HTR-8/SVneo (cell line): Measurements from ENCODE around the gene RNLS.

Experiments
- DNase-seq: peaks from one replicate; pipeline ENCODE4 v3.0.0; 2011; ENCODE audit warnings: low spot score, mixed read lengths; ENCODE audit not compliant: insufficient read length
- FAIRE-seq: peaks from 2 replicates; lab custom pipeline; 2011; peaks lifted over from hg19 to GRCh38; lab: Jason Lieb, UNC

RNLS gene

GRCh38 chr10:88582806-88583583, at the start of gene RNLS:
Gene RNLS (minus strand): TSS chr10:88583318.
- peak; percentile 12 for DNase-seq

GRCh38 chr10:88624840-88625239, 41.7 kb upstream of the RNLS start:
- DNase-seq (no peak), FAIRE-seq (no peak)

More at GRCh38 chr10:88582806-88583583, at the start of gene RNLS:
- no peak for FAIRE-seq

GRCh38 chr10:88623835-88624234, 40.7 kb upstream of the RNLS start:
- DNase-seq = no peak
- no peak for FAIRE-seq

GRCh38 chr10:88620441-88620840, 37.3 kb upstream of the RNLS start:
- FAIRE-seq = no peak
- DNase-seq = no peak

GRCh38 chr10:88618496-88618895, 35.4 kb upstream of the RNLS start:
- FAIRE-seq = no peak
- no peak for DNase-seq

GRCh38 chr10:88617772-88618300, 34.7 kb upstream of the RNLS start:
- no peak for DNase-seq
- FAIRE-seq = no peak

GRCh38 chr10:88616250-88616977, 33.3 kb upstream of the RNLS start:
- FAIRE-seq (no peak), DNase-seq (no peak)

- FAIRE-seq (no peak), DNase-seq (no peak)
Observed at GRCh38 chr10:88608780-88609179, 25.7 kb upstream of the RNLS start.

- DNase-seq (no peak), FAIRE-seq (no peak)
Observed at GRCh38 chr10:88608052-88608732, 25.1 kb upstream of the RNLS start.

- FAIRE-seq (no peak), DNase-seq (no peak)
Observed at GRCh38 chr10:88598055-88598454, 14.9 kb upstream of the RNLS start.

- DNase-seq = no peak
- no peak for FAIRE-seq
Observed at GRCh38 chr10:88594482-88594881, 11.4 kb upstream of the RNLS start.

- FAIRE-seq = no peak
Observed at GRCh38 chr10:88592906-88593305, 9.8 kb upstream of the RNLS start.

GRCh38 chr10:88592381-88592780, 9.3 kb upstream of the RNLS start:
- no peak for DNase-seq
- FAIRE-seq = no peak

More at GRCh38 chr10:88592906-88593305, 9.8 kb upstream of the RNLS start:
- no peak for DNase-seq

- DNase-seq = no peak
- FAIRE-seq = no peak
Observed at GRCh38 chr10:88586462-88586861, 3.3 kb upstream of the RNLS start, which contains the start of gene LIPJ. Gene LIPJ (plus strand): TSS chr10:88586762. CDS start chr10:88590688, 3,926 bp downstream.

- DNase-seq = no peak
- no peak for FAIRE-seq
Observed at GRCh38 chr10:88583584-88583957, 453 bp upstream of the RNLS start.

GRCh38 chr10:88582411-88582805, 710 bp downstream of the RNLS start:
- DNase-seq = no peak
- no peak for FAIRE-seq

GRCh38 chr10:88565072-88565471, 18.0 kb downstream of the RNLS start:
- no peak for FAIRE-seq
- DNase-seq = peak; percentile 24

GRCh38 chr10:88562152-88562551, 21.0 kb downstream of the RNLS start:
- FAIRE-seq = no peak

GRCh38 chr10:88557658-88558057, 25.5 kb downstream of the RNLS start:
- DNase-seq (peak; percentile 20), FAIRE-seq (no peak)

More at GRCh38 chr10:88562152-88562551, 21.0 kb downstream of the RNLS start:
- no peak for DNase-seq

GRCh38 chr10:88557256-88557655, 25.9 kb downstream of the RNLS start:
- FAIRE-seq = no peak
- DNase-seq = no peak
